ENCODE results near the gene ZNF423.

ZNF423 gene

GRCh38 chr16:49726155-49726554, 129.8 kb downstream of the ZNF423 start:
- TF ChIP-seq CTCF (IDR thresholded peaks at IDR 0.05; ENCODE audit: low read length): no peak
- Histone ChIP-seq H3K79me2 (ENCODE audit: low read length) (no peaks in the 10 kb centered on the region), H3K4me2 (ENCODE audit: low read depth, low read length) (no peak overlapping the region), H3K27me3 (replicated peaks; ENCODE audit: insufficient read depth, low read length) (peaks cover 6% of the 10 kb centered on the region; the same call in 1 of the 2 replicates), H3K9me3 (replicated peaks; ENCODE audit: insufficient read depth, low read length) (no peaks in the 10 kb centered on the region), H3K9me2 (replicated peaks; ENCODE audit: insufficient read depth, low read length) (no peaks in the 10 kb centered on the region), H3K4me3 (ENCODE audit: low read length) (no peak overlapping the region), H3K27ac (ENCODE audit: low read length) (no peak overlapping the region), H3K36me3 (replicated peaks; ENCODE audit: insufficient read depth, low read length) (no peaks in the 10 kb centered on the region), H3K9ac (ENCODE audit: low read length) (no peak overlapping the region), H3K4me1 (ENCODE audit: low read length) (no peaks in the 10 kb centered on the region), H3F3A (ENCODE audit: insufficient read depth, low read length) (no peaks in the 10 kb centered on the region), H4K20me1 (ENCODE audit: insufficient read depth, low read length) (no peaks in the 10 kb centered on the region), H2AFZ (ENCODE audit: low read length) (no peak overlapping the region)
- no peak for DNase-seq

- Histone ChIP-seq H3K36me3 (replicated peaks; ENCODE audit: insufficient read depth, low read length) (no peaks in the 10 kb centered on the region), H3K9me2 (replicated peaks; ENCODE audit: insufficient read depth, low read length) (no peaks in the 10 kb centered on the region), H4K20me1 (ENCODE audit: insufficient read depth, low read length) (no peaks in the 10 kb centered on the region), H3K79me2 (ENCODE audit: low read length) (no peaks in the 10 kb centered on the region), H3K4me1 (ENCODE audit: low read length) (no peaks in the 10 kb centered on the region), H2AFZ (ENCODE audit: low read length) (no peak overlapping the region), H3K9ac (ENCODE audit: low read length) (no peak overlapping the region), H3K27me3 (replicated peaks; ENCODE audit: insufficient read depth, low read length) (peaks cover 6% of the 10 kb centered on the region; the same call in 1 of the 2 replicates), H3K4me2 (ENCODE audit: low read depth, low read length) (no peak overlapping the region), H3K9me3 (replicated peaks; ENCODE audit: insufficient read depth, low read length) (no peaks in the 10 kb centered on the region), H3K4me3 (ENCODE audit: low read length) (no peak overlapping the region), H3K27ac (ENCODE audit: low read length) (no peak overlapping the region), H3F3A (ENCODE audit: insufficient read depth, low read length) (no peaks in the 10 kb centered on the region)
- DNase-seq: no peak
- TF ChIP-seq EZH2phosphoT487 (IDR thresholded peaks at IDR 0.05; ENCODE audit: low read length): no peak
- TF ChIP-seq EZH2 (optimal IDR thresholded peaks at IDR 0.05; ENCODE audit: low read depth, low read length): no peak
- no peak for TF ChIP-seq CTCF (IDR thresholded peaks at IDR 0.05; ENCODE audit: low read length)
Measured at GRCh38 chr16:49725651-49726050, 130.3 kb downstream of the ZNF423 start.

GRCh38 chr16:49724774-49725173, 131.1 kb downstream of the ZNF423 start:
- no peaks in the 10 kb centered on the region for H4K20me1 ChIP-seq (ENCODE audit: insufficient read depth, low read length)
- no peak overlapping the region for H3K9ac ChIP-seq (ENCODE audit: low read length)
- H3K9me3 ChIP-seq (replicated peaks; ENCODE audit: insufficient read depth, low read length): no peaks in the 10 kb centered on the region
- H3K79me2 ChIP-seq (ENCODE audit: low read length): no peaks in the 10 kb centered on the region
- H3K4me1 ChIP-seq (ENCODE audit: low read length): no peaks in the 10 kb centered on the region
- TF ChIP-seq EZH2phosphoT487 (IDR thresholded peaks at IDR 0.05; ENCODE audit: low read length) (no peak), EZH2 (optimal IDR thresholded peaks at IDR 0.05; ENCODE audit: low read depth, low read length) (no peak), CTCF (IDR thresholded peaks at IDR 0.05; ENCODE audit: low read length) (no peak)
- H3K36me3 ChIP-seq (replicated peaks; ENCODE audit: insufficient read depth, low read length): no peaks in the 10 kb centered on the region
- H3K9me2 ChIP-seq (replicated peaks; ENCODE audit: insufficient read depth, low read length): no peaks in the 10 kb centered on the region
- DNase-seq: no peak
- no peak overlapping the region for H3K27ac ChIP-seq (ENCODE audit: low read length)
- H3K27me3 ChIP-seq (replicated peaks; ENCODE audit: insufficient read depth, low read length): peaks cover 6% of the 10 kb centered on the region; the same call in 1 of the 2 replicates
- H3F3A ChIP-seq (ENCODE audit: insufficient read depth, low read length): no peaks in the 10 kb centered on the region
- no peak overlapping the region for H3K4me3 ChIP-seq (ENCODE audit: low read length)
- no peak overlapping the region for H2AFZ ChIP-seq (ENCODE audit: low read length)
- H3K4me2 ChIP-seq (ENCODE audit: low read depth, low read length): no peak overlapping the region

All from MM.1S (cell line).